Measurements from ENCODE around the gene ITGA7.
A peak's percentile ranks its signal among the peaks of the same experiment; 100 is the strongest.

Gene ITGA7

GRCh38 chr12:55736780-55737580, 29.3 kb upstream of the ITGA7 start:
- CTCF ChIA-PET = interaction anchor here (0.6 to 4.5 kb wide), 21 partner anchors 8 to 361 kb away, joined by 3 to 32 read pairs (median 4); partner anchors contain the start of genes BLOC1S1, DNAJC14, ORMDL2 and PYM1
- TF ChIP-seq SUZ12 (IDR thresholded peaks at IDR 0.05) = no peak
- no peak for TF ChIP-seq FOXA1 (IDR thresholded peaks at IDR 0.05)
- TF ChIP-seq HDGF (IDR thresholded peaks at IDR 0.05; ENCODE audit: borderline replicate concordance) = 0 out of 2 replicates have a peak, but pooled peaks have one; percentile 45
- POLR2A ChIA-PET = interaction anchor here (0.8 to 3.3 kb wide), 7 partner anchors 8 to 92 kb away, joined by 3 to 28 read pairs (median 10); partner anchors contain the start of genes CD63, DNAJC14, ORMDL2 and SARNP
- DNase-seq (ENCODE audit: extremely low spot score) = peak; percentile 70

- ChIA-PET CTCF (interaction anchor here (0.6 kb wide), 1 partner anchor 89 kb away, joined by 4 read pairs; no protein-coding TSS in a partner anchor), POLR2A (interaction anchor here (1.3 to 3.3 kb wide), 2 partner anchors 12 to 82 kb away, joined by 3 to 28 read pairs; partner anchors contain the start of genes ORMDL2 and SARNP)
- TF ChIP-seq HDGF (IDR thresholded peaks at IDR 0.05; ENCODE audit: borderline replicate concordance) (no peak), ELF4 (IDR thresholded peaks at IDR 0.05) (no peak), FOXA1 (IDR thresholded peaks at IDR 0.05) (no peak), PKNOX1 (IDR thresholded peaks at IDR 0.05) (no peak), TARDBP (IDR thresholded peaks at IDR 0.05) (no peak), FOXM1 (IDR thresholded peaks at IDR 0.05; ENCODE audit: borderline replicate concordance) (no peak), SUZ12 (IDR thresholded peaks at IDR 0.05) (no peak), BHLHE40 (IDR thresholded peaks at IDR 0.05; ENCODE audit: borderline replicate concordance) (no peak), FOXK2 (IDR thresholded peaks at IDR 0.05) (no peak), ARNT (IDR thresholded peaks at IDR 0.05) (no peak), CTBP1 (IDR thresholded peaks at IDR 0.05; ENCODE audit: borderline replicate concordance) (no peak), ZNF384 (IDR thresholded peaks at IDR 0.05) (no peak), L3MBTL2 (conservative IDR thresholded peaks at IDR 0.05) (no peak), SP1 (IDR thresholded peaks at IDR 0.05) (no peak)
- no peak for DNase-seq (ENCODE audit: extremely low spot score)
Measured at GRCh38 chr12:55736076-55736475, 28.4 kb upstream of the ITGA7 start.

- no peak for DNase-seq (ENCODE audit: extremely low spot score)
- ChIA-PET POLR2A (no interaction called here), CTCF (interaction anchor here (0.6 to 1.5 kb wide), 2 partner anchors 10 to 798 kb away, joined by 3 read pairs; no protein-coding TSS in a partner anchor)
- TF ChIP-seq SUZ12 (IDR thresholded peaks at IDR 0.05) = no peak
- no peak for TF ChIP-seq SP1 (IDR thresholded peaks at IDR 0.05)
- no peak for TF ChIP-seq LEF1 (IDR thresholded peaks at IDR 0.05; ENCODE audit: borderline replicate concordance)
- no peak for TF ChIP-seq L3MBTL2 (conservative IDR thresholded peaks at IDR 0.05)
- TF ChIP-seq FOXM1 (IDR thresholded peaks at IDR 0.05; ENCODE audit: borderline replicate concordance) = no peak
Measured at GRCh38 chr12:55734595-55734994, 26.9 kb upstream of the ITGA7 start.

- no peak for DNase-seq (ENCODE audit: extremely low spot score)
- CTCF ChIA-PET = interaction anchor here (0.6 to 2.1 kb wide), 4 partner anchors 9 to 799 kb away, joined by 3 to 7 read pairs (median 4); no protein-coding TSS in a partner anchor
- TF ChIP-seq FOXK2 (IDR thresholded peaks at IDR 0.05) (no peak), FOXM1 (IDR thresholded peaks at IDR 0.05; ENCODE audit: borderline replicate concordance) (no peak), HDGF (IDR thresholded peaks at IDR 0.05; ENCODE audit: borderline replicate concordance) (no peak), LEF1 (IDR thresholded peaks at IDR 0.05; ENCODE audit: borderline replicate concordance) (no peak)
- POLR2A ChIA-PET = no interaction called here
Measured at GRCh38 chr12:55733858-55734257, 26.2 kb upstream of the ITGA7 start.

GRCh38 chr12:55733021-55733555, 25.4 kb upstream of the ITGA7 start:
- ChIA-PET CTCF (interaction anchor here (2.1 kb wide), 1 partner anchor 10 kb away, joined by 4 read pairs; no protein-coding TSS in a partner anchor), POLR2A (interaction anchor here (1.3 kb wide), 1 partner anchor 17 kb away, joined by 3 read pairs; the partner anchor contains the start of gene BLOC1S1)
- TF ChIP-seq CTBP1 (IDR thresholded peaks at IDR 0.05; ENCODE audit: borderline replicate concordance) = no peak
- TF ChIP-seq TARDBP (IDR thresholded peaks at IDR 0.05) = no peak
- no peak for TF ChIP-seq FOXM1 (IDR thresholded peaks at IDR 0.05; ENCODE audit: borderline replicate concordance)
- TF ChIP-seq SP1 (IDR thresholded peaks at IDR 0.05) = no peak
- no peak for TF ChIP-seq SUZ12 (IDR thresholded peaks at IDR 0.05)
- no peak for TF ChIP-seq FOXA1 (IDR thresholded peaks at IDR 0.05)
- TF ChIP-seq PKNOX1 (IDR thresholded peaks at IDR 0.05) = no peak
- no peak for TF ChIP-seq HDGF (IDR thresholded peaks at IDR 0.05; ENCODE audit: borderline replicate concordance)
- TF ChIP-seq LEF1 (IDR thresholded peaks at IDR 0.05; ENCODE audit: borderline replicate concordance) = no peak
- TF ChIP-seq ELF4 (IDR thresholded peaks at IDR 0.05) = no peak
- no peak for TF ChIP-seq FOXK2 (IDR thresholded peaks at IDR 0.05)
- no peak for TF ChIP-seq BHLHE40 (IDR thresholded peaks at IDR 0.05; ENCODE audit: borderline replicate concordance)
- TF ChIP-seq L3MBTL2 (conservative IDR thresholded peaks at IDR 0.05) = no peak
- no peak for TF ChIP-seq NFRKB (IDR thresholded peaks at IDR 0.05)
- TF ChIP-seq ARNT (IDR thresholded peaks at IDR 0.05) = no peak
- no peak for TF ChIP-seq ZNF384 (IDR thresholded peaks at IDR 0.05)
- DNase-seq (ENCODE audit: extremely low spot score) = no peak

GRCh38 chr12:55732288-55732687, 24.6 kb upstream of the ITGA7 start:
- TF ChIP-seq CTBP1 (IDR thresholded peaks at IDR 0.05; ENCODE audit: borderline replicate concordance) = no peak
- TF ChIP-seq SP1 (IDR thresholded peaks at IDR 0.05) = no peak
- no peak for TF ChIP-seq L3MBTL2 (conservative IDR thresholded peaks at IDR 0.05)
- ChIA-PET POLR2A (interaction anchor here (1.3 kb wide), 1 partner anchor 16 kb away, joined by 3 read pairs; the partner anchor contains the start of gene BLOC1S1), CTCF (interaction anchor here (1.0 to 2.1 kb wide), 2 partner anchors 9 to 34 kb away, joined by 3 to 4 read pairs; no protein-coding TSS in a partner anchor)
- no peak for DNase-seq (ENCODE audit: extremely low spot score)

Data from HEK293T (cell line).